T-helper 2 cell treated with Interferon-gamma antibody and Interleukin-4, amounts not matched to agents 100 ng/mL and 5 ng/mL, for 36 hours (primary cell): Measurements from ENCODE around the gene FBLN7. TPM values are rescaled to one million over a fixed set of nuclear protein-coding genes. Genes with fewer than 3 reads are reported as not detected.

Experiments used
- intact Hi-C: fragments of 100-400 bp; cut with micrococcal nuclease; formaldehyde crosslinking; loops from one replicate; pipeline ENCODE4 v1.15.1; 2023
- total RNA-seq: library from RNA; stranded (reverse); gene quantifications from 2 replicates; pipeline ENCODE4 v1.2.3, GENCODE V29; 2022

FBLN7 gene
- total RNA-seq, 1 donor from 2014 or later, result 9.0 TPM

DNA sequence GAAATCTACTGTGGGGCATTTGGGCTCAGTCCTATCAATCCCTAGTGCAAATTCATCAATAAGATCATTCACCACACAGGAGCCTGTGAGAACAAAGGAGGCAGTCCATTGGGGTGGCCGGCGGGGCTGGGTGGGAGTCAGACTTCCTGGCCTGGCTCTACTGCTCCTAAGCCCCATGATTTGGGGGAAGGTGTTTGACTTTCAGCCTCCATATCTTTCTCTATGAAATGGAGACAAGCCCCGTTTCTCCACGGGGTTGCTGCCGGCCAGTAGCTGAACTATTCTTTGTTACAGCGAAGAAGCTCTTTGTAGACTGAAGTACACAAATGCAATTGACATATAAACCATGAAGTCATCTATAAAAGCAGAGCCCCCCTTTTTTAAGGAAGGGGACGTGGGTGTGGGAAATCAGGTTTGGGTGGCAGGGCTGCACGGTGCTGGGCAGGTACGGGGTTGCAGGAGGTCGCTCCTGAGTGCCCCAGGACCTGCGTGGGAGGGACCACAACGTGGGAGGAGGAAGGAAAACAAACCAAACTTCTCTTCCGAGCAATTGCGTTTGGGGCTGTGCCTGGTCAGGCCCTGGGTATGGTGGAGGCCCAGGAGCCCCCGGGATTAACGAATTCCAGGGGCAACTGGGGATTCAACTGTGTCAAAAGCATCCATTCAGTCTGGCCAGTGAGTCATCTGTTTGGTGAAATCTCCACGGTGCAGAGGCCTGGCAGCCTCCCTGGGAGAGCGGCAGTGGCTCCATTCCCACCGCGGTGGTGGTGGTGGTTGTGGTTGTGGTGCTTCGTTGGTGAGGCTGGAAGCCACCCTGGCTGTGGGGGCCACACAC is 18.2 kb downstream of the FBLN7 start:
- intact Hi-C loops, result no loop called here

DNA sequence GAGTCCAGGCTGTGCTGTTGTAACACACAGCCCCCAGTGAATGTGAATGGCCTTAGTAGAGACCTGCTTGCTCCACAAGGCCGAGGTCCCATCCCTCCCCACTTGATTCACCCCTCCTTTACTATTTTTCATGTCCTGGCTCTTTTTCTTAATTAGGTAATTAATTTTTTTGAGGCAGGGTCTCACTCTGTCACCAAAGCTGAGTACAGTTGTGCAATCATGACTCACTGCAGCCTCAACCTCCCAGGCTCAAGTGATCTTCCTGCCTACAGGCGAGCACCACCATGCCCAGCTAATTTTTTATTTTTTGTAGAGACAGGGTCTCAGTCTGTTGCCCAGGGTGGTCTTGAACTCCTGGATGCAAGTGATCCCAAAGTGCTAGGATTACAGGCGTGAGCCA is 19.3 kb downstream of the FBLN7 start:
- intact Hi-C loops, result no loop called here

- intact Hi-C loops, result no loop called here
Observed at GRCh38 chr2:112159454-112159921, 21.3 kb downstream of the FBLN7 start.

DNA sequence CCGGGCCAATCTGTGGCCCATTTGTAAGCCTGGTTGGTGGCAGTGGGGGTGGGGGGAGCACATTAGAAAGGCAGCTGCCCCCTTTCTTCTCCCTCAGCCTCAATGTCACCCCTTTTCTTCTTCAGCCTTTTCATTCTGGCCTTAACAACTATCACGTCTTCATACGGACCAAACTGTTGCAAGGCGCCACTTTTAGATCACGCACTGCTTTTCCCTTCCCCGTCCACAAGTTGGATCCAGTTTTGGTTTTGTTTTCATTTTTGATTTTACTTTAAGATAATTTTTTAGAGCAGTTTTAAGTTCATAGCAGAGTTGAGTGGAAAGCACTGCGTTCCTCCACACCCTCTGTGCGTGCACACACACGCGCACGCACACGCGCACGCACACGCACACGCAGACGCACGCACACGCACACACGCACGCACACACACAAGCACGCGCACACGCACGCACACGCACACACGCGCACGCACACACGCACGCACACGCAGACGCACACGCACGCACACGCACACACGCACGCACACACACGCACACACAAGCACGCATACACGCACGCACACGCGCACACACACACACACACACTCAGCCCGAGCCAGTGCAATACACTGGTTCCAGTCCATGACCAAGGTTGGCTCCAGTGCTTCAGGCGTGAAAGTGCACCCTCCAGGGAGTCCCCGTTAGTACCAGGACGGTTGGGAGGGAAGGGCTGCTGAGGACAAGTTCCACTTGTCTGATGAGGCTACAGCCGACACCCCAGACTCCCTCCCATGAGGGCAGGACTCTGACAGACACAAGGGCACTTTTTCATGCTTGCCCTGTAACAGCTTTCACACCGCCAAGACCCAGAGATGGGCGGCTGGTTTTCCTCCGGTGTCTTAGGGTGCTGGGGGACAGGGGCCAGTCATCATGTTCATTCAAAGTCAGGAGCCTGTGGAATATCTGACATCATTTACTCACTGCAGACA is 22.4 kb downstream of the FBLN7 start:
- intact Hi-C loops, result no loop called here

DNA sequence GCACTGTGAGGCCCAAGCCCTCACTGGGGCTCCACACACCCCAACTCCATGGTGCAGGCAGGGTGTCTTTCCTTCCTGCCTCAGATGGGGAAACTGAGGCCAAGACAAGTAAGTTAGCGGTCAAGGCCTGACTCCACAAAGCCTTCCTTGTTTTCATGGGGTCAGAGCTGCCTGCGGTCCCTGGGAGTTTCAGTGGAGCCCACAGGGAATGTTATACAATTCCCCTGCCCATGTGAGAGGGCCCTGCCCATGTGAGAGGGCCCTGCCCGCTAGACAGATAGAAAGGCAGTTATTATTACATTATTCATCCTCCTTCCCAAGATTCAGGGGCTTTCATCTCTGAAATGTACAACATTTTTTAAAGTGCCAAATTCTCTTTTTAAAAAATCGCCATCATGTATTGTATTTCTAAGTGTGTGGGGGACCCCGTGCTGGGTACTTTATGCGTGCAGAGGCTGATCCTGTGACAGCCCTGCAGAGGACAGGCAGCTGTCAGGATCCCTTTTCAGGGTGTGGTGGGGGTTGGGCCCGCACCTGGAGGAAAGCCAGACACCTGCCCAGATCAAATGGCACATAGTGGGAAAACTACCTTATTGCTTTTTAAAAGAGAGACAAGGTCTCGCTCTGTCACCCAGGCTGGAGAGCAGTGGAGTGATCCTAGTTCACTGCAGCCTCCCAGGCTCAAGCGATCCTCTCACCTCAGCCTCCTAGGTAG is 23.4 kb downstream of the FBLN7 start:
- intact Hi-C loops, result no loop called here

- intact Hi-C loops, result no loop called here
Observed at GRCh38 chr2:112162341-112162740, 24.2 kb downstream of the FBLN7 start.

DNA sequence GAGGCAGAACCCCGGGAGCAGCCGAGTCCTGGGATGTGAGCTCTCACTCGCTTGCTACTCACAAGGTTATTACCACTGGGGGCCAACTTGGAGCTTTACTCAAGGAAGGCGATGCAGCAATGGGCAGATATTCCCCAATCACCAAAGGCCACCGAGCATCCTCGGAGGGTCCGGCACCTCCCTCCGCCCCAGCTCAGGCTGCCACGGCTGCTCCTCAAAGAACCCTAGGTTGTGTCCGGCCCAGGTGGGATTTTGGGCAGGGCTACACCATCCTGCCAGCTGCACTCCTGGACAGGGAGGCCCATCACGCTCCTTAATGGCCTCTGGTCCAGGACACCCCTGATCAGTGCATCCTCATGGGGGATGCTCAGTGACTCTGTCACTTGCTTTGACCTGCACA is 24.8 kb downstream of the FBLN7 start:
- intact Hi-C loops, result no loop called here

- intact Hi-C loops, result no loop called here
Observed at GRCh38 chr2:112163541-112163981, 25.4 kb downstream of the FBLN7 start.

GRCh38 chr2:112164876-112165275 is 26.7 kb downstream of the FBLN7 start:
- intact Hi-C loops, result no loop called here

DNA sequence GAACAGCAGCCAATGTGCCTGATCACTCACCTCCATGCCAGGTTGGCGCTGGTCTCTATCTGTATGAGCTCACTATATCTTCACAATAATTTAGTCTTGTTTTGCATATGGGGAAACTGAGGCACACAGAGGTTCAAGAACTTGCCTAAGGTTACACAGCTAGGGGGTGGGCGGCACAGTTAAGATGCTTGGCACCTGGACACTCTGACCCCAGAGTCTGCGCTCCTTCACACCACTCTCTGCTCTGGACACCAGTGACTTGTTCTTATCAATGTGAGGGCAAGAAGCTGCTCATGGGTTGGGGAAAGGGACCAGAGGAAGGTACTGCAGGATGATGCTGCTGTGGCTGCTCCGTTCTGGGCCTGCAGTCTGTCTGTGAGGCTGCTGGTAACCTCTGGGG is 27.1 kb downstream of the FBLN7 start:
- intact Hi-C loops, result no loop called here

- intact Hi-C loops, result no loop called here
Observed at GRCh38 chr2:112166806-112167499, 28.8 kb downstream of the FBLN7 start.

DNA sequence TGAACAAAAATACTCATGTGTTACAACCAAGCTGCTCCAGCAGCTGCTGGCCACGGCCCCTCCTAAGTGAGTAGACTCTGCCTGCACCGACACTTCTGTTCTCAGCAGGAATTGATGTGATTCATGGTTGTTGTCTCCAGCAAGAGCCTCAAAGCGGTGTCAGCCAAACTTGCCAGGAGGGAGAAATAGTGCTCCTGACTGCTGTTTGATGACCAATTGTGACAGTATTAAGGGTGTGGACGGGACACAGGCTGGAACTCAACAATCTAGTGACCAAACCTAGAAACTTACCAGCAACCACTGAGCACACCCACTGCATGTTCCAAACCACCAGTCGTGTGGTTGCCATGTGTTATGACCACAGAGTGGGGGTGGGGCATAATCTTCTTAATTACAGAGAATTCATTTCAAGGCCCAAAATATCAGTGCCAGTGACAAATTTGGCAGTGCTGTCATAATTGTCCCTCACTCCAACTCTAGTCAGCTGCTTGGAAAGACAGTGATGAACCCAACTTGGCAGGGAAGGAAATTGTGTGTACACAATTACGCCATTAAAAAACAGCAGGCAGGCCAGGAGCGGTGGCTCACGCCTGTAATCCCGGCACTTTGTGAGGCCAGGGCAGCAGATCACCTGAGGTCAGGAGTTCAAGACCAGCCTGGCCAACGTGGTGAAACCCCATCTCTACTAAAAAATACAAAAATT is 30.4 kb downstream of the FBLN7 start:
- intact Hi-C loops, result no loop called here

- intact Hi-C loops, result no loop called here
Observed at GRCh38 chr2:112170495-112170894, 32.3 kb downstream of the FBLN7 start.

DNA sequence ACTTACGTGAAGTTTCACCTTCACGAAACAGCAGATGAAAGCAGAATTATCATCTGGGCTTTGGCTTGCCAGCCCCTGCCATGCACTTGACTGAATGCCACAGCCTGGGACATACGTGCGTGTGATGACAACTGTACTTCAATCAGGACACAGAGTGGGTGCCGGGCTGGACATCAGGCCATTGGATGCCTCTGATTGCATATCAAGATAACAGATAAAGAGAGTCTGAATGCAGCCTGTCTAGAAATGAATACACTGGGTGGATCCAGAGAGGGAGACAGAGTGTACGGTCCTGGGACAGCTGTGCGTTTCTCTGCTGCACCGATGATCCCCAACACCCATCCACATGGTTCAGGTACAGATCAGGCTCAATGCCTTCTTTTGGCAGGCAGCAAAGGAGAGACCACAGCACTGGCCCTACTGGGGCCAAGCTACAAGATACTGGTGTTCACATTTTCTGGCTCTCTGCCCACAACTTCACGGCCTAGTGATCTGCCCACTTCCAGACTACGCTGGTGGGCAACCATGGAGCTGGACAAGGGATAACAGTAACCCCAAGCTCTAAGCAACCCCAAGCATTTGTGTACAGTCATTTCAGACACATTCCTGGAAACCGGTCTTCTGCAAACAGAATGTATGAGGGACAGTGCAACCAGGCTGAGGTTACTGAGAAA is 35.6 kb downstream of the FBLN7 start:
- intact Hi-C loops, result no loop called here

DNA sequence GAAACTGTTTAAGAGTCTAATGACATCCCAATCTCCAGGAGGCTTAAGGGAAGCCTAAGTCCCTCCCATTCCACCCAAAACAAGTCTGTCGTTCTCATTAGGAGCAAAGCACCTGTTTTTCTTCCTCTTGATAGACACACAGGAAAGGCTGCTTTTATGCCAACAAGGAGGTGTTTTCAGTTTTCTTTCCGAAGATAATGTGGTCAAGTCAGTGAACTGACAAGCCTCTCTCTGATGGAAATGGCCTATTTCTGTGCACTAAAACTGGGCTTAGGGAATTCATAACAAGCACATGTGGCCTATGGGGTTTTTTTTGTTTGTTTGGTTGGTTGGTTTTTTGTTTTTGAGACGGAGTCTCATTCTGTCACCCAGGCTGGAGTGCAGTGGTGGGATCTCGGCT is 36.2 kb downstream of the FBLN7 start:
- intact Hi-C loops, result no loop called here

GRCh38 chr2:112175333-112175732 is 37.1 kb downstream of the FBLN7 start:
- intact Hi-C loops, result no loop called here

DNA sequence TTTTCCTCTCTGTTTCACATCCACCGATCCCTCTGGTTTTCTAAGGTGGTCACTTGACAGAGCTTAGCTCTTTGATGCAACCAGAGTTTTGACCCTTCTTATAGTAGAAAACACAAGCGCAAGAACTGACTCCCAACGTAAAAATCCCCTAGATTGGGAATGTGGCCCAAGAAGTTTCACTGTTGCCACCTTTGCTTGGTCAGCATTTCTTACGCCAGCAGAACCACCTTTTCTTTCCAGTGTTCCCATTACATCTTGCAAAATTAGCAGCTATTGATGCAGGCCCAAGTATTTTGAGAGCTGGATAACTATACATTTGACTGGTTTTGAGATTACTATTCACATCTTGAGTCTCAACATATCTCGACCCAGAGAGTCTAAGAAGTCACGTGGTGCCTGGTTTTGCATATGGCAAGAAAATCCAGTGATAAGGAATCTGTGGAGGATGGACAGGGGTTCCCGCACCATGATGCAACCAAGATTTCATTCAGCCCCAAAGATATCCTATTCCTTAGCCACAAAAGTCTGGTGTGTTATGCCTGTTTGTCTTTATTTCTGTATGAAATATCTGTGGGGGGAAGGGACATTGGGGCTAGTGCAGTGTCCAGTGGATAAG is 37.9 kb downstream of the FBLN7 start:
- intact Hi-C loops, result no loop called here

GRCh38 chr2:112181571-112182290 is 43.5 kb downstream of the FBLN7 start:
- intact Hi-C loops, result no loop called here
